HCT116 (cell line): ENCODE measurements around the gene STAMBPL1.

Experiments
- CTCF ChIP-seq, 3 experiments: fragments of 200-600 bp in 1 of 3; sonication (generic) in 1 of 3; IDR thresholded peaks in 2 of 3; conservative IDR thresholded peaks in 1 of 3; 2 replicates each; pipeline ENCODE4 v1.5.1; 2012 to 2017; ENCODE audit warnings: low read depth in 2 of 3, low read length in 2 of 3, antibody characterized with exemption in 1 of 3, borderline replicate concordance in 1 of 3, control low read depth in 1 of 3, mild to moderate bottlenecking in 1 of 3, mixed read lengths in 1 of 3, mixed run types in 1 of 3, moderate library complexity in 1 of 3; ENCODE audit not compliant: insufficient read depth in 1 of 3
- EZH2phosphoT487 ChIP-seq: fragments of 200-600 bp; IDR thresholded peaks from 2 replicates; pipeline ENCODE4 v1.6.1; 2018; ENCODE audit warnings: antibody characterized with exemption, borderline replicate concordance
- TCF7L2 ChIP-seq: IDR thresholded peaks from 2 replicates; pipeline ENCODE4 v1.7.0; 2011; ENCODE audit warnings: borderline replicate concordance, inconsistent platforms; ENCODE audit not compliant: insufficient read depth, insufficient read length; ENCODE audit errors: extremely low read depth

GRCh38 chr10:88832376-88832775 is 47.7 kb upstream of the STAMBPL1 start:
- TF ChIP-seq EZH2phosphoT487 (no peak), TCF7L2 (no peak), CTCF (IDR thresholded peaks at IDR 0.05 in 2 of 3, conservative IDR thresholded peaks at IDR 0.05 in 1 of 3; ENCODE audit: borderline replicate concordance in 1 of 3, insufficient read depth in 1 of 3, low read depth in 2 of 3, low read length in 2 of 3) (no peak)
